Measurements from ENCODE around the gene ROBO3. TPM values are rescaled to one million over a fixed set of nuclear protein-coding genes. Genes with fewer than 3 reads are reported as not detected.

The ROBO3 gene
- total RNA-seq (2022; extraction: Qiagen RNA extraction; ENCODE audit: low read depth) = 2.3 to 3.2 TPM (median 2.7 TPM) in 5 replicates

GRCh38 chr11:124865181-124865901 is at the start of gene ROBO3:
ROBO3 (plus strand) TSS chr11:124865432; CDS start chr11:124865578, 146 bp downstream.

GRCh38 chr11:124897674-124898262 is 32.5 kb downstream of the ROBO3 start, which contains the start of gene ROBO4:
ROBO4 (minus strand) TSS chr11:124897865; CDS start chr11:124897795, 70 bp downstream.

GRCh38 chr11:124918950-124919349 is 53.7 kb downstream of the ROBO3 start, which contains the start of gene HEPN1:
HEPN1 (plus strand) TSS chr11:124919250.

Other genes starting within 250 kb of the ROBO3 start
- gene TBRG1, start 242.6 kb upstream of the ROBO3 start, total RNA-seq (2022; extraction: Qiagen RNA extraction; ENCODE audit: low read depth) = 15.3 to 22.0 TPM (median 16.6 TPM) in 5 replicates
- gene SIAE, start 191.7 kb upstream of the ROBO3 start, total RNA-seq (2022; extraction: Qiagen RNA extraction; ENCODE audit: low read depth) = 11.7 to 15.4 TPM (median 14.0 TPM) in 5 replicates
- 16.4 to 29.5 TPM (median 20.7 TPM) in 5 replicates for gene SPA17, start 191.5 kb upstream of the ROBO3 start, total RNA-seq (2022; extraction: Qiagen RNA extraction; ENCODE audit: low read depth)
- 6.3 to 12.3 TPM (median 11.2 TPM) in 5 replicates for gene NRGN, start 125.5 kb upstream of the ROBO3 start, total RNA-seq (2022; extraction: Qiagen RNA extraction; ENCODE audit: low read depth)
- gene VSIG2, start 113.2 kb upstream of the ROBO3 start, total RNA-seq (2022; extraction: Qiagen RNA extraction; ENCODE audit: low read depth) = 0.23 TPM in 1 of 5 replicates, not detected in the others
- gene ESAM, start 103.1 kb upstream of the ROBO3 start, total RNA-seq (2022; extraction: Qiagen RNA extraction; ENCODE audit: low read depth) = 8.7 to 13.3 TPM (median 12.2 TPM) in 5 replicates
- 4.4 to 5.7 TPM (median 5.0 TPM) in 5 replicates for gene MSANTD2, start 65.0 kb upstream of the ROBO3 start, total RNA-seq (2022; extraction: Qiagen RNA extraction; ENCODE audit: low read depth)
- 0.02 TPM in 1 of 5 replicates, not detected in the others for gene ROBO4, start 32.4 kb downstream of the ROBO3 start, total RNA-seq (2022; extraction: Qiagen RNA extraction; ENCODE audit: low read depth)
- gene HEPN1, start 53.8 kb downstream of the ROBO3 start, total RNA-seq (2022; extraction: Qiagen RNA extraction; ENCODE audit: low read depth) = not detected in 5 replicates
- not detected in 5 replicates for gene HEPACAM, start 70.6 kb downstream of the ROBO3 start, total RNA-seq (2022; extraction: Qiagen RNA extraction; ENCODE audit: low read depth)
- 0.39 to 0.71 TPM (median 0.55 TPM) in 5 replicates for gene CCDC15, start 88.8 kb downstream of the ROBO3 start, total RNA-seq (2022; extraction: Qiagen RNA extraction; ENCODE audit: low read depth)
- gene SLC37A2, start 197.9 kb downstream of the ROBO3 start, total RNA-seq (2022; extraction: Qiagen RNA extraction; ENCODE audit: low read depth) = 0.05 to 0.33 TPM (median 0.09 TPM) in 5 replicates
- 20.9 to 25.9 TPM (median 24.1 TPM) in 5 replicates for gene TMEM218, start 246.2 kb downstream of the ROBO3 start, total RNA-seq (2022; extraction: Qiagen RNA extraction; ENCODE audit: low read depth)